Measurements from ENCODE around the gene MARS1. TPM values are rescaled to one million over a fixed set of nuclear protein-coding genes. Genes with fewer than 3 reads are reported as not detected.
A peak's percentile ranks its signal among the peaks of the same experiment; 100 is the strongest.
"Not testable (repeated sequence)": the region's sequence is repeated elsewhere in the genome, so short reads cannot be mapped to it uniquely, and the experiment has no call there.

Gene MARS1
- total RNA-seq = 10 to 100 TPM; 53.4 to 66.6 (median 60.4) TPM
- long read RNA-seq, partial matches to known transcripts = 2 of 5 reads
- long read RNA-seq, other reads (novel, unspliced or antisense) = 0 of 5 reads

- peaks cover 0 to 25% (median 14%) of the 10 kb centered on the region in 4 donors for H3K36me3 ChIP-seq
- DNase-seq = peak; percentile 94 to 97 (median 96)
- ATAC-seq = peak; percentile 98
Measured at GRCh38 chr12:57487597-57488401, at the start of gene MARS1. Gene MARS1, plus strand, starts transcription at chr12:57488068. Its CDS starts 23 bp downstream, at chr12:57488091.

GRCh38 chr12:57438400-57438799, 49.5 kb upstream of the MARS1 start:
- peak overlapping the region in 2 of 3 donors; percentile 45 to 74 for H3K4me3 ChIP-seq
- H3K4me1 ChIP-seq = peaks cover 0 to 61% (median 5%) of the 10 kb centered on the region in 4 donors
- DNase-seq (no peak), ATAC-seq (no peak)
- H3K27me3 ChIP-seq = no peaks in the 10 kb centered on the region
- no peaks in the 10 kb centered on the region for H3K36me3 ChIP-seq
- no peaks in the 10 kb centered on the region for H3K9me3 ChIP-seq
- peak overlapping the region; percentile 69 to 88 (median 86) for H3K27ac ChIP-seq
- TF ChIP-seq POLR2A (IDR thresholded peaks at IDR 0.05) = no peak
- no peak for TF ChIP-seq CTCF (IDR thresholded peaks at IDR 0.05)
- 22% methylated on average over 1 of the region's 1 CpG for WGBS (ENCODE audit: insufficient coverage, low coverage, low lambda C conversion rate, missing lambda C conversion rate)
- intact Hi-C loops (cut with DNase I) = no loop called here

More at GRCh38 chr12:57487597-57488401, at the start of gene MARS1:
- TF ChIP-seq POLR2A (IDR thresholded peaks at IDR 0.05) = peak; percentile 54
- TF ChIP-seq CTCF (IDR thresholded peaks at IDR 0.05) = peak in 1 of 4 donors; percentile 27
- Histone ChIP-seq H3K9me3 (no peaks in the 10 kb centered on the region), H3K27me3 (no peaks in the 10 kb centered on the region), H3K27ac (peak within 1 kb of the TSS; percentile 11 to 39 (median 36)), H3K4me1 (peaks cover 0 to 9% (median 4%) of the 10 kb centered on the region in 4 donors), H3K4me3 (peak within 1 kb of the TSS; percentile 80 to 94 (median 93))
- WGBS (ENCODE audit: insufficient coverage, low coverage, low lambda C conversion rate, missing lambda C conversion rate) = 16% methylated on average over 22 of the region's 47 CpGs
- intact Hi-C loops (cut with DNase I) = no loop called here

GRCh38 chr12:57439762-57440266, 48.1 kb upstream of the MARS1 start:
- Histone ChIP-seq H3K27ac (peak overlapping the region; percentile 5 to 86 (median 31)), H3K4me3 (peak overlapping the region in 1 of 3 donors; percentile 74), H3K36me3 (no peaks in the 10 kb centered on the region), H3K9me3 (no peaks in the 10 kb centered on the region), H3K27me3 (no peaks in the 10 kb centered on the region), H3K4me1 (peaks cover 0 to 50% (median 6%) of the 10 kb centered on the region in 4 donors)
- intact Hi-C loops (cut with DNase I) = no loop called here
- no peak for DNase-seq
- peak in 1 of 4 donors; percentile 5 for ATAC-seq
- WGBS (ENCODE audit: insufficient coverage, low coverage, low lambda C conversion rate, missing lambda C conversion rate) = 30% methylated on average over 4 of the region's 4 CpGs
- no peak for TF ChIP-seq CTCF (IDR thresholded peaks at IDR 0.05)

- H3K9me3 ChIP-seq; H3K36me3 ChIP-seq; H3K27me3 ChIP-seq; ATAC-seq; H3K4me3 ChIP-seq; DNase-seq; intact Hi-C loops (cut with DNase I); H3K27ac ChIP-seq: not testable (repeated sequence)
- peaks cover 0 to 35% (median 6%) of the 10 kb centered on the region in 4 donors for H3K4me1 ChIP-seq
- 100% methylated on average over 1 of the region's 2 CpGs for WGBS (ENCODE audit: insufficient coverage, low coverage, low lambda C conversion rate, missing lambda C conversion rate)
Measured at GRCh38 chr12:57441393-57441792, 46.5 kb upstream of the MARS1 start.
